ENCODE data around the gene MRPS5. TPM values are rescaled to one million over a fixed set of nuclear protein-coding genes. Genes with fewer than 3 reads are reported as not detected.

The MRPS5 gene
- total and polyA plus RNA-seq, 4 donors: 45.8 to 75.7 (median 64.6) TPM

DNA sequence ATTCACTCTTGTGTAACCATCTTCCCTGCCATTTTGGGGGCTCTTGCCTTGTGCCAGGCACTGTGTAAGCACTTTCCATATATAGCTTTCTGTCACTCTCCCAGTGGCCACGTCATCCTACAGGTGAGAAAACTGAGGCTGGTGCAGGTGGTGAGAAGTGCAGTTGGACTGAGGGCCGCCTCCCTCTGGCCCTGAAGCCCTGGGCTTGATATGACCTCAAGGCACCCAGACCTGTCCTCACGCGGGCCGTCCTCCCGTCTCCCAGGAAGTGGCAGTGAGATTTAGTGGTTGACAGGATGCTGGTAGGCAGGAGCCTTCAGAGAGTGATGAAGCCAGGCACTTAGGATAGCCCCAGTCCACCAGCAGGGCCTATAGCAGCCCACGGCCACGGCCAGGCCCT lies 65.6 kb downstream of the MRPS5 start:
- H3K36me3 ChIP-seq (ENCODE audit: control insufficient read depth in 4 of 4, insufficient read depth in 4 of 4, low read length in 4 of 4): no peaks in the 10 kb centered on the region
- no peak overlapping the region for H3K27ac ChIP-seq (ENCODE audit: low read depth in 1 of 2, low read length in 1 of 2)
- H3K27me3 ChIP-seq (ENCODE audit: control insufficient read depth in 3 of 3, insufficient read depth in 3 of 3, low read length in 2 of 3): no peaks in the 10 kb centered on the region
- ATAC-seq (ENCODE audit: insufficient read depth, low FRiP score) (no peak), DNase-seq (no peak)
- H3K4me1 ChIP-seq (ENCODE audit: control insufficient read depth in 5 of 5, insufficient read depth in 5 of 5, low read length in 5 of 5): peaks cover 0 to 1% (median 0%) of the 10 kb centered on the region in 5 donors
- no peak overlapping the region for H3K9ac ChIP-seq (ENCODE audit: insufficient read depth in 1 of 2, low read length in 2 of 2)
- no peak overlapping the region for H3K4me3 ChIP-seq
- peaks cover 0 to 2% (median 0%) of the 10 kb centered on the region in 4 donors for H3K9me3 ChIP-seq (ENCODE audit: control insufficient read depth in 4 of 4, insufficient read depth in 3 of 4, low read length in 3 of 4)
- TF ChIP-seq, protein P1, sequence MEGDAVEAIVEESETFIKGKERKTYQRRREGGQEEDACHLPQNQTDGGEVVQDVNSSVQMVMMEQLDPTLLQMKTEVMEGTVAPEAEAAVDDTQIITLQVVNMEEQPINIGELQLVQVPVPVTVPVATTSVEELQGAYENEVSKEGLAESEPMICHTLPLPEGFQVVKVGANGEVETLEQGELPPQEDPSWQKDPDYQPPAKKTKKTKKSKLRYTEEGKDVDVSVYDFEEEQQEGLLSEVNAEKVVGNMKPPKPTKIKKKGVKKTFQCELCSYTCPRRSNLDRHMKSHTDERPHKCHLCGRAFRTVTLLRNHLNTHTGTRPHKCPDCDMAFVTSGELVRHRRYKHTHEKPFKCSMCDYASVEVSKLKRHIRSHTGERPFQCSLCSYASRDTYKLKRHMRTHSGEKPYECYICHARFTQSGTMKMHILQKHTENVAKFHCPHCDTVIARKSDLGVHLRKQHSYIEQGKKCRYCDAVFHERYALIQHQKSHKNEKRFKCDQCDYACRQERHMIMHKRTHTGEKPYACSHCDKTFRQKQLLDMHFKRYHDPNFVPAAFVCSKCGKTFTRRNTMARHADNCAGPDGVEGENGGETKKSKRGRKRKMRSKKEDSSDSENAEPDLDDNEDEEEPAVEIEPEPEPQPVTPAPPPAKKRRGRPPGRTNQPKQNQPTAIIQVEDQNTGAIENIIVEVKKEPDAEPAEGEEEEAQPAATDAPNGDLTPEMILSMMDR (IDR thresholded peaks at IDR 0.05; ENCODE audit: control extremely low read depth, extremely low read depth): no peak
- 83 to 85% methylated on average over 8 of the region's 8 CpGs for whole genome bisulfite sequencing, 2 donors

DNA sequence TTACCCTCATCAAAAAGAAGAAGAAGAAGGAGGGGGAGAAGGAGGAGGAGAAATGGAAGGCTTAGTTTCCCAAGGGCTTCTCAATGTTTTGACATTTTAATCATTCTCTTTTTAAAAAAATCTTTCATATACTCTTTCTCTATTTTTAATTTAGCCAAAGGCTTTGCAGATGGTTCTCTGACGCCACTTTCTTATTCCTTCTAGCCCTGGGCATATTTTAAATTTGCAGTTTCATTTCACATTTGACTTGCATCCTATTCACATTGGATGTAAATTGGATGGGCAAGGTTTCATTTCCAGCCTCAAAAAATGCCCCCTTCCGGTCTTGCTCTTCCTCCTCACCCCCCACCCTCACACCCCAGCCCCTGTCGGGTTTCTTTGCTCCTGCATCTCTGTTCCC lies 66.3 kb downstream of the MRPS5 start:
- Histone ChIP-seq H3K27ac (ENCODE audit: low read depth in 1 of 2, low read length in 1 of 2) (no peak overlapping the region), H3K4me3 (no peak overlapping the region), H3K4me1 (ENCODE audit: control insufficient read depth in 5 of 5, insufficient read depth in 5 of 5, low read length in 5 of 5) (peaks cover 0 to 9% (median 2%) of the 10 kb centered on the region in 5 donors), H3K9me3 (ENCODE audit: control insufficient read depth in 4 of 4, insufficient read depth in 3 of 4, low read length in 3 of 4) (peaks cover 0 to 2% (median 0%) of the 10 kb centered on the region in 4 donors), H3K36me3 (ENCODE audit: control insufficient read depth in 4 of 4, insufficient read depth in 4 of 4, low read length in 4 of 4) (no peaks in the 10 kb centered on the region), H3K27me3 (ENCODE audit: control insufficient read depth in 3 of 3, insufficient read depth in 3 of 3, low read length in 2 of 3) (no peaks in the 10 kb centered on the region), H3K9ac (ENCODE audit: insufficient read depth in 1 of 2, low read length in 2 of 2) (no peak overlapping the region)
- TF ChIP-seq, protein P1 (IDR thresholded peaks at IDR 0.05; ENCODE audit: control extremely low read depth, extremely low read depth): no peak
- DNase-seq: no peak
- 73 to 75% methylated on average over 3 of the region's 3 CpGs for WGBS, 2 donors
- ATAC-seq (ENCODE audit: insufficient read depth, low FRiP score): no peak

DNA sequence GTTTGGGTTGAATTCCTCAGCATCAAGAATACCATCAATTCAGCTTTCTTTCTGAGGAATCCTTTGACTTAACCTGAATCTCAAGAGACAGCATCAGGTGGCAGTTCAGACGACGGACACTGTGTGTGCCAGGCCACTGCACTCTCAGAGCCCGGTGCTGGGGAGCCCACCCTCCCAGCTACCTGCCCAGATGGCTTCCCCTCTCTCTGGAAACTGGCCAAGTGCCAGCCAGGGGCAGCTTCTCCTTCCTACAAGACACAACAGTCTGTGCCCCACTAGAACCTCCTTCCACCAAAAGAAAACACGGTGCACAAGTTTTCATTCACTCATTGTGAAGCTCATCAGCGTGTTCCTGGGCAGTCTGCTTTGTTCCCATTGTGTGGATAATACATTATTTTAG lies 67.6 kb downstream of the MRPS5 start:
- Histone ChIP-seq H3K27ac (ENCODE audit: low read depth in 1 of 2, low read length in 1 of 2) (no peak overlapping the region), H3K36me3 (ENCODE audit: control insufficient read depth in 4 of 4, insufficient read depth in 4 of 4, low read length in 4 of 4) (no peaks in the 10 kb centered on the region), H3K9me3 (ENCODE audit: control insufficient read depth in 4 of 4, insufficient read depth in 3 of 4, low read length in 3 of 4) (peaks cover 0 to 2% (median 0%) of the 10 kb centered on the region in 4 donors), H3K27me3 (ENCODE audit: control insufficient read depth in 3 of 3, insufficient read depth in 3 of 3, low read length in 2 of 3) (no peaks in the 10 kb centered on the region), H3K9ac (ENCODE audit: insufficient read depth in 1 of 2, low read length in 2 of 2) (no peak overlapping the region), H3K4me1 (ENCODE audit: control insufficient read depth in 5 of 5, insufficient read depth in 5 of 5, low read length in 5 of 5) (peaks cover 0 to 12% (median 5%) of the 10 kb centered on the region in 5 donors), H3K4me3 (no peak overlapping the region)
- DNase-seq (no peak), ATAC-seq (ENCODE audit: insufficient read depth, low FRiP score) (no peak)
- TF ChIP-seq, protein P1 (IDR thresholded peaks at IDR 0.05; ENCODE audit: control extremely low read depth, extremely low read depth): no peak
- WGBS, 2 donors: 38 to 52% methylated on average over 5 of the region's 5 CpGs

DNA sequence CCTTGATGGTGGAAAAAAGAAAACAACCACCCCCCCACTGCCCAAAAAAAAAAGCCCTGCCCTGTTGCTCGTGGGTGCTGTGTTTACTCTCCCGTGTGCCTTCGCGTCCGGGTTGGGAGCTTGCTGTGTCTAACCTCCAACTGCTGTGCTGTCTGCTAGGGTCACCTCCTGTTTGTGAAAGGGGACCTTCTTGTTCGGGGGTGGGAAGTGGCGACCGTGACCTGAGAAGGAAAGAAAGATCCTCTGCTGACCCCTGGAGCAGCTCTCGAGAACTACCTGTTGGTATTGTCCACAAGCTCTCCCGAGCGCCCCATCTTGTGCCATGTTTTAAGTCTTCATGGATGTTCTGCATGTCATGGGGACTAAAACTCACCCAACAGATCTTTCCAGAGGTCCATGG lies 68.1 kb downstream of the MRPS5 start:
- Histone ChIP-seq H3K4me1 (ENCODE audit: control insufficient read depth in 5 of 5, insufficient read depth in 5 of 5, low read length in 5 of 5) (peaks cover 0 to 15% (median 9%) of the 10 kb centered on the region in 5 donors), H3K9ac (ENCODE audit: insufficient read depth in 1 of 2, low read length in 2 of 2) (no peak overlapping the region), H3K4me3 (no peak overlapping the region), H3K36me3 (ENCODE audit: control insufficient read depth in 4 of 4, insufficient read depth in 4 of 4, low read length in 4 of 4) (no peaks in the 10 kb centered on the region), H3K9me3 (ENCODE audit: control insufficient read depth in 4 of 4, insufficient read depth in 3 of 4, low read length in 3 of 4) (peaks cover 0 to 2% (median 0%) of the 10 kb centered on the region in 4 donors), H3K27ac (ENCODE audit: low read depth in 1 of 2, low read length in 1 of 2) (no peak overlapping the region), H3K27me3 (ENCODE audit: control insufficient read depth in 3 of 3, insufficient read depth in 3 of 3, low read length in 2 of 3) (no peaks in the 10 kb centered on the region)
- DNase-seq (no peak), ATAC-seq (ENCODE audit: insufficient read depth, low FRiP score) (no peak)
- TF ChIP-seq, protein P1 (IDR thresholded peaks at IDR 0.05; ENCODE audit: control extremely low read depth, extremely low read depth): no peak
- 39 to 41% methylated on average over 11 of the region's 11 CpGs for WGBS, 2 donors

All from lung (tissue), 12 donors.